Measurements from ENCODE around the gene KIF26B.
"Not testable (repeated sequence)": the region's sequence is repeated elsewhere in the genome, so short reads cannot be mapped to it uniquely, and the experiment has no call there.

The KIF26B gene

GRCh38 chr1:245397771-245398170 lies 243.0 kb downstream of the KIF26B start:
- DNase-seq: no peak

- DNase-seq: no peak
These were observed 243.4 kb downstream of the KIF26B start for GRCh38 chr1:245398180-245398579.

GRCh38 chr1:245401881-245402587 lies 247.2 kb downstream of the KIF26B start:
- DNase-seq: no peak

- not testable (repeated sequence) for DNase-seq
These were observed 248.2 kb downstream of the KIF26B start for GRCh38 chr1:245402998-245403397.

- no peak for DNase-seq
These were observed 249.7 kb downstream of the KIF26B start for GRCh38 chr1:245404527-245404926.

- DNase-seq: no peak
These were observed 250.2 kb downstream of the KIF26B start for GRCh38 chr1:245404952-245405351.

- no peak for DNase-seq
These were observed 251.6 kb downstream of the KIF26B start for GRCh38 chr1:245406426-245406825.

- no peak for DNase-seq
These were observed 253.2 kb downstream of the KIF26B start for GRCh38 chr1:245407983-245408382.

- DNase-seq: no peak
These were observed 254.8 kb downstream of the KIF26B start for GRCh38 chr1:245409341-245410195.

GRCh38 chr1:245411245-245412036 lies 256.7 kb downstream of the KIF26B start:
- no peak for DNase-seq

GRCh38 chr1:245412306-245412705 lies 257.5 kb downstream of the KIF26B start:
- no peak for DNase-seq

- no peak for DNase-seq
These were observed 262.0 kb downstream of the KIF26B start for GRCh38 chr1:245416781-245417180.

GRCh38 chr1:245418077-245418476 lies 263.3 kb downstream of the KIF26B start:
- DNase-seq: no peak

GRCh38 chr1:245419461-245419978 lies 264.7 kb downstream of the KIF26B start:
- no peak for DNase-seq

- no peak for DNase-seq
These were observed 265.2 kb downstream of the KIF26B start for GRCh38 chr1:245419989-245420388.

- no peak for DNase-seq
These were observed 266.1 kb downstream of the KIF26B start for GRCh38 chr1:245420926-245421325.

- no peak for DNase-seq
These were observed 273.9 kb downstream of the KIF26B start for GRCh38 chr1:245428681-245429080.

GRCh38 chr1:245431706-245432105 lies 276.9 kb downstream of the KIF26B start:
- no peak for DNase-seq

GRCh38 chr1:245432228-245432875 lies 277.6 kb downstream of the KIF26B start:
- DNase-seq: no peak

GRCh38 chr1:245433561-245433960 lies 278.8 kb downstream of the KIF26B start:
- no peak for DNase-seq

GRCh38 chr1:245434280-245434679 lies 279.5 kb downstream of the KIF26B start:
- no peak for DNase-seq

GRCh38 chr1:245436407-245436806 lies 281.6 kb downstream of the KIF26B start:
- no peak for DNase-seq
